Glomerular visceral epithelial cell (primary cell): ENCODE measurements around the gene SLC7A4.

Source experiments
- DNase-seq: peaks from one replicate; pipeline ENCODE4 v3.0.0-alpha.2; 2016; ENCODE audit errors: extremely low spot score

The SLC7A4 gene

DNA sequence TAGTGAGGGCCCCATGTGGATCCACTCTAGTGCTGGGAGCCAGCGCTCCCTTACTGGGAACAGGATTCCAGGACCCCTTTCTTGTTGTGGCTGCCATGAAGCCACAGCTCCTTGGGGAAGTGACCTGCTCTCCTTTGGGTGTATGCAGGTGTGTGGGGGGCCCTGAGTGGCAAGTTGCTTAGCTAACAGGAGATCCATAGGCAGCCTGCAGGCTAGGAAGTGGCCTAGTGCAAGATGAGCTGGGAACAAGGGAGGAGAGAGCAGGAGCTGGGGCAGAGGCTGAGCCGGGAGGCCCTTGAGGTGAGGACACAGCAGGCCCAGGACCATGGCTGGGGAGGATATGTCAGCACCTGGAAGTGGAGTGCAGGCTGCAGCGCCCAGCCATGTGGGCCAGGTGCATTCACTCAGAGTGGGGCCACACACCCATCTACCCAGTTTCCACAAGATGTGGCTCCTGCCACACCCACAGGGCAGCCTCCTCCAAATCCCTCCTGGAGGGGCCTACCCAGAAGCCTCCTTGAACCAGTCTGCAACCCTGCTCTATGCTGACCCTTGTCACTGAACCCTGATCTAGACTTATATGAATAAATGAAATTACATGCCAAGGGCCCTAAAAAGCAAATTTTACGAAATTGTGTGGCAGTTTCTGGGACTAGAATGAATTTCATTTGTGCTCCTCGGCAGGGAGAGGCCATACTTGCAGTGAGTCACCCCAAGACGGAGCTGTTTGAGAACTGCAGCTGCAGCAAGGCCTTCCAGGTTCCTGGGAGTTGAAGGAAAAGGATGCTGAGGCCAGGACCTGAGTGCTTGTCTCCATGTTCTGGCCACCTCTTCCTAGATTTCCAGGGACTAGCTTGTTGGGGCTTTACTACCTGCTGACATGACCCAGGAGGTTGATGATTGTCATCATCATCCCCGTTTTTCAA lies 33.7 kb downstream of the SLC7A4 start:
- DNase-seq: no peak

- DNase-seq: no peak
These were observed 34.7 kb downstream of the SLC7A4 start for GRCh38 chr22:20997536-20998257.

DNA sequence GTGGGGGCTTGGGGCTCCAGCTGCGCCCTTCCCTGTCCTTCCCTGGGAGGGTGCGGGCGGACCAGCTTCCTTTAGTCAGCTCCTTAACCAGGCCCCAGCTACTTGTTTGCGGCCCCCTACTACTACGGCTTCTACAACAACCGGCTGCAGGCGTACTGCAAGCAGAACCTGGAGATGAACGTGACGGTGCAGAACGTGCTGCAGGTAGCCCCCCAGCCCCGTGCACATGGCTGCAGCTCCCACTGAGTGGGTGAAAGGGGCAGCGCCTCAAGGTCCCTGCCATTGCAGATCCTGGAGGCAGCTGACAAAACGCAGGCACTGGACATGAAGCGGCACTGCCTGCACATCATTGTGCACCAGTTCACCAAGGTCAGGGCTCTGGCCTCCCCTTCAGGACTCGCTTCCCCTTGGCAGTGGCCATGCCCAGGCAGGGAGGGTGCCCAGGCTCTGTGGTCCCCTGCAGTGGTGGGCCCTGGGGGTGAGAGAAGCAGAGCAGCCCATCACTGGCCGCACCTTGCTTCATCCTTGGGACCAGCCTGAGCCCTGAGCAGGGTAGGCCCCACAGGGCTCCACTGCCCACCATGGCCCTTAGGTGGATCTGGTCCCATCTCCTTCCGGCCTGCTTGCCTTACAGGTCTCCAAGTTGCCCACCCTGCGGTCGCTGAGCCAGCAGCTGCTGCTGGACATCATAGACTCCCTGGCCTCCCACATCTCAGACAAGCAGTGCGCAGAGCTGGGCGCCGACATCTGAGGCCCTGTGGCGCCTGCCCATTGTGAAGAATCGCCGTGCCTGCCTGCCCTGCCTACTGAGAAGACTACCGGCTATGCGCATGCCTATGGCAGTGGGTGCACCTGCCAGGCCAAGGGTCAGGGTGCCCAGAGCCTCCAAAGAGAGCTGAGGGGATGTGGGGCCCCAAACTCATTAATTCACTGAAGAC lies 35.5 kb downstream of the SLC7A4 start:
- DNase-seq: no peak

- DNase-seq: no peak
These were observed 36.3 kb downstream of the SLC7A4 start for GRCh38 chr22:20996031-20996410.

DNA sequence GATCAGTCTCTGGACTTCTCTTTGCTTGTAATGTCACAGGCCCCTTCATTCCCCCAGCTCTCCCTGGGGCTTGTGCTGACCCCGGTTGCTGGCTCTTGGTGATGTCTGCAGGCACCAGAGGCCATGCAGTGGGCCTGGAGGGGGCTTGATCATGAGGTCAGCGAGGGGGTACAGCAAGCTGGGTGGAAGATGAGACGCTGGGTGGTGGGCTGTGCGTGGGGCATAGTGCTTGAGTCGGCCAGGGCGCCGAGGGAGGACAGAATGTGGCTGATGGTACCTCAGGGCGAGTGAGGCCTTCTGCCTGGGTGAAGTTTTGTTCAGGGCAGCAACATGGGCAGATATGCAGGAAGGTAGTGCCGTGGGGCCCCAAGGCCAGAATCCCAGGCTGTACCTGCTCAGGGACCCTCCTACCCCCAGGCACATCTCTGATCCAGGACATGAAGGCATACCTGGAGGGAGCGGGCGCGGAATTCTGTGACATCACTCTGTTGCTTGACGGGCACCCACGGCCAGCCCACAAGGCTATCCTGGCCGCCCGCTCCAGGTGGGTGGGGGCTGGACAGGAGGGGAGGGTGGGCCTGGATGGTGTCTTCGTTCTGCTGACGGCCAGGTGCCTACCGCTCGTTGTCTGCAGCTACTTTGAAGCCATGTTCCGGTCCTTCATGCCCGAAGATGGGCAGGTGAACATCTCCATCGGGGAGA lies 36.9 kb downstream of the SLC7A4 start:
- DNase-seq: no peak

- no peak for DNase-seq
These were observed 37.5 kb downstream of the SLC7A4 start for GRCh38 chr22:20994902-20995241.

DNA sequence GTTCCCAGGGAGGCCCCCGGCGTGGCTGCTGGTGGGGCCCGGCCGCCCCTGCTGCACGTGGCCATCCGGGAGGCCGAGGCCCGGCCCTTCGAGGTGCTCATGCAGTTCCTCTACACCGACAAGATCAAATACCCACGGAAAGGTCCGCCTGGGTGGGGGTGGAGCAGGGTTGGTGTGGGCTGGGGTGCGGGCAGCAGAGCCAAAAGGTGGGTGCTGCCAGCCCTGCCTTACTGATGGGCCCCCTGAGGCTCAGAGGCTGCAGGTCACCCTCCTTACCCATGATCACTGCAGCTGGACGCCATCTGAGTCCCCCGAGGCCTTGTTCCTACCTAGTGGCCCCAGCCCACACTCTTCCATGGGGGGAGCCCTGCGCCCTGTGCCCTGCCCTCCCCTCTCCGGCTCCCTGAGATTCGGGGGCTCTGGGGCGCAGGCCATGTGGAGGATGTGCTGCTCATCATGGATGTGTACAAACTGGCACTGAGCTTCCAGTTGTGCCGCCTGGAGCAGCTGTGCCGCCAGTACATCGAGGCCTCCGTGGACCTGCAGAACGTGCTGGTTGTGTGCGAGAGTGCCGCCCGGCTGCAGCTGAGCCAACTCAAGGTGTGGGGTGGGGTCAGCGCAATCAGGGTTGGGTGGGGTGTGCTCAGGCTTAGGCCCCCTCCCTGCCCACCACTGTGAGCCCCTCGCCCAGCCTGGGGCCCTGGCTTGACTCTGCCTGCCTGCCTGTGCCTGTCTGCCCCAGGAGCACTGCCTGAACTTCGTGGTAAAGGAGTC lies 38.0 kb downstream of the SLC7A4 start:
- DNase-seq: no peak

DNA sequence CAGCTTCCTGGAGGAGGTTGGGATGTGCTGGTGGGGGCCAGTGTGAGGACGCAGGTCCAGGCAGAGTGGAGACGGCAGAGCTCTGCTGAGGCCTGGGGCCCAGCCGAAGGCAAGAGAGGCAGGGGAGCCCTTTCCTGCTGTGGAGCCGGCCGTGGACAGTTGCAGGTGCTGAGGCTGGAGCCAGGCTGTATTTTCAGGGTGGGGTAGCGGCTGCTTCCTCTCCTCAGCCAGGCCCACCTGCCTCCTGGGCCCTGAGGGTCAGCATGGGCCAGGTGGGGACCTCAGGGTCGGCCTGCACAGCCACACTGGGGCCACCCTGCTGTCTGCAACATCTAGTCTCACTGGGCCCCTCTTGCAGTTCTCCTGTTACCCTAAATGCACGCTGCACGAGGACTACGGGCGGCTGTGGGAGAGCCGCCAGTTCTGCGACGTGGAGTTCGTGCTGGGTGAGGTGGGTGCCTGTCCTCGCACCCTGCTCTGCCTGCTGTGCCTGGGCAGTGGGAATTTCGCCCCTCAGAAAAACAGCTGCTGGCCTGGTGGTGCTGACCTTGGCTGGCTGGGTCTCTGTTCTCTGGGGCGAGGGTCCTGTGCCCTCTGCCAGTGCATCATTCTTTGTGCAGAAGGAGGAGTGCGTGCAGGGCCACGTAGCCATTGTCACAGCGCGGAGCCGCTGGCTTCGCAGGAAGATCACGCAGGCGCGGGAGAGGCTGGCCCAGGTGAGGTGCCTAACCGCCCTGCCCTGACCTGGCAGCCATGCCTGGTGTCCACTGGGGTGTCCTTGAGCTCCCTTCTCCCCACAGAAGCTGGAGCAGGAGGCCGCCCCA lies 38.8 kb downstream of the SLC7A4 start:
- no peak for DNase-seq

GRCh38 chr22:20992456-20993303 lies 39.7 kb downstream of the SLC7A4 start:
- DNase-seq: no peak

GRCh38 chr22:20992056-20992442 lies 40.3 kb downstream of the SLC7A4 start:
- no peak for DNase-seq

- no peak for DNase-seq
These were observed 40.9 kb downstream of the SLC7A4 start for GRCh38 chr22:20991252-20992055.

DNA sequence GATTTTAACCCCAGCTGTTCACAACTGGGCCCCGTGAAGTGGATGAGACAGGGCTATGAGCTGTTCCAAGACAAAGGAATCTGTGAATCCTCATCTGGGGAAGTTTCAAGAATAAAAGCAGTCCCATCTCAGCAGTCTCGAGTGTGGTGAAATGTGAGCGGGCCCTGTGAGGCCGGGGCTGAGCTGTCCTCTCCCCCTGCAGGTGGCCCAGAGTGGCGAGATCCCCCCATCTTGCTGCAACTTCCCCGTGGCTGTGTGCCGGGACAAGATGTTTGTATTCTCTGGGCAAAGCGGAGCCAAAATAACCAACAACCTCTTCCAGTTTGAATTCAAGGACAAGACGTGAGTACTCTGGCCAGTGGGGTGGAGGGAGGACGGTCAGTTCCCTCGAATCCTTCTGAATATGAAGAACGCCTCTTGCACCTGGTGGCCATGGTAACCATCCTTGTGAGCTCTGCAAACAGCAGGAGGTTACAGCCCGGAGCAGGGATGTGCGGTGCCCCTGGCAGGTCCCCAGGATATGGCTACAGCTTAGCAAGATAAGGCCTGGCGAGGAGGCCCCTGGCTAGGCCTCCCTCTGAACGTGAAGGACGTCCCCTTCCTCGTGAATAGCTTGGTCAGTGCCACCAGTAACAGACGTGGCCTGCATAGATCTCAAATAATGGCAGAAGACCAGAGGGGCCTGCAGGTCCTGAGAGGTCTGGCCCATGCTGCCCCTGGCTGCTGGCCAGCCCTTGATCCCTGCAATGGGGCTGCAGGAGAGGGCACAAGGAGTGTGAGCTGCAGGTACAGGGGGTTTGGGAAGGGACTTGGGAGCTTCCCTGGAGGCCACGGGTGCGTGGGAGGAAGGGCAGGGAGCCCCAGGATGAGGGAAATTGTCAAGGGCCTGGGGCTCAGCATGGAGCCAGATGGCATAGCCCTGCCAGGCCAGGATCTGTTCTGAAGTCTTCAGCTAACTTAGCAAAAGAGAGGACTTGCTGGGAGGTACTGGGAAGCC lies 41.9 kb downstream of the SLC7A4 start:
- DNase-seq: no peak

GRCh38 chr22:20989323-20990138 lies 42.8 kb downstream of the SLC7A4 start:
- DNase-seq: peak; percentile 44

DNA sequence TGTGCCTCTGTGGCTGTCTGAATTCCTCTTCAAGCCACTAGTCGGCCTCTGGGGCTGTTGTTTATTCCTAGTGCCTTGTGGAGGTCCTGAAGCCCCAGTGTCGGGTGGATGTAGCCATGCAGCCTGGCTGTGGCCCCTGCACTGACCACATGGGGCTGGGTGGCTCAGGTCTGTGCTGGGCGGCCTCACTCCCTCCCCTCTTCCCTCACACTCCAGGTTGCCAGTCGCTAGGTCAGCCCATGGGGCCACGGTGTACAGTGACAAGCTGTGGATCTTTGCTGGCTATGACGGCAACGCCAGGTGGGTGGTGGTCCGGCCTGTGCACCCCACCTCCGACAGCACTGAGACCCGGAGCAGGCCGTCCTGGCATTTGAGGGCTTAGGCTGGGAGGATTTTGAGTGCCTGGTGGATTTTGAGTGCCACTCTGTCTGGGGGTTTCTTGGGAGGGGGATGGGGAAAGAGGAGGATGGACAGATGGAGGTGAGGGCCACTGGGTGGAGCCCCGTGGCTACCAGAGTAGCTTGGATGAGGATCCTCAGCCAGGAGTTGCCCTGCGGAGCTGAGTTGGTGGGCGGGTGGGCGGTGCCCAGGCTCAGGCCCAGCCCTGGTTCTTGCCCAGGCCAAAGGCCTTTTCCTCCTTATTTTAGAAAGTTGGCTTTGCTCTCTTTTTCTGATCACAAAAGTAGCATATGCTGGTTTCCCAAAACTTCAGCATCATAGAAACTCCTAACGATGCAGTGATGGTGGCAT lies 43.6 kb downstream of the SLC7A4 start:
- no peak for DNase-seq

GRCh38 chr22:20987375-20987774 lies 45.0 kb downstream of the SLC7A4 start:
- DNase-seq: no peak
